ENCODE data around the gene LEMD2.

The LEMD2 gene

GRCh38 chr6:33735216-33735615 lies 53.7 kb downstream of the LEMD2 start:
- TF ChIP-seq, protein P1, sequence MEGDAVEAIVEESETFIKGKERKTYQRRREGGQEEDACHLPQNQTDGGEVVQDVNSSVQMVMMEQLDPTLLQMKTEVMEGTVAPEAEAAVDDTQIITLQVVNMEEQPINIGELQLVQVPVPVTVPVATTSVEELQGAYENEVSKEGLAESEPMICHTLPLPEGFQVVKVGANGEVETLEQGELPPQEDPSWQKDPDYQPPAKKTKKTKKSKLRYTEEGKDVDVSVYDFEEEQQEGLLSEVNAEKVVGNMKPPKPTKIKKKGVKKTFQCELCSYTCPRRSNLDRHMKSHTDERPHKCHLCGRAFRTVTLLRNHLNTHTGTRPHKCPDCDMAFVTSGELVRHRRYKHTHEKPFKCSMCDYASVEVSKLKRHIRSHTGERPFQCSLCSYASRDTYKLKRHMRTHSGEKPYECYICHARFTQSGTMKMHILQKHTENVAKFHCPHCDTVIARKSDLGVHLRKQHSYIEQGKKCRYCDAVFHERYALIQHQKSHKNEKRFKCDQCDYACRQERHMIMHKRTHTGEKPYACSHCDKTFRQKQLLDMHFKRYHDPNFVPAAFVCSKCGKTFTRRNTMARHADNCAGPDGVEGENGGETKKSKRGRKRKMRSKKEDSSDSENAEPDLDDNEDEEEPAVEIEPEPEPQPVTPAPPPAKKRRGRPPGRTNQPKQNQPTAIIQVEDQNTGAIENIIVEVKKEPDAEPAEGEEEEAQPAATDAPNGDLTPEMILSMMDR (IDR thresholded peaks at IDR 0.05; ENCODE audit: low read depth, low read length): no peak
- H3K4me3 ChIP-seq (ENCODE audit: low read depth, low read length): no peak overlapping the region

DNA sequence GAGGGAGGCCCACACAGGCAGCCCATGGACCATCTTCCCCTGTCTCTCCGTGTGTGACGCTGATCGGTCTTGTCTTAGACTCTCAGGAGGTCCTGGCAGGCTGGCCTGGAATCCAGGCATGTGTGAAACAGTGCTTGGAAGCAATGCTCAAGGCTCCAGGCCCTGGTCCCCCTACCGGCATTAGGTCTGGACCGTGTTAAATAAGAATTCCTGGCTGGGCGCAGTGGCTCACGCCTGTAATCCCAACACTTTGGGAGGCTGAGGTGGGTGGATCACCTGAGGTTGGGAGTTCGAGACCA lies 55.3 kb downstream of the LEMD2 start:
- no peak overlapping the region for H3K4me3 ChIP-seq (ENCODE audit: low read depth, low read length)
- TF ChIP-seq, protein P1 (IDR thresholded peaks at IDR 0.05; ENCODE audit: low read depth, low read length): no peak

DNA sequence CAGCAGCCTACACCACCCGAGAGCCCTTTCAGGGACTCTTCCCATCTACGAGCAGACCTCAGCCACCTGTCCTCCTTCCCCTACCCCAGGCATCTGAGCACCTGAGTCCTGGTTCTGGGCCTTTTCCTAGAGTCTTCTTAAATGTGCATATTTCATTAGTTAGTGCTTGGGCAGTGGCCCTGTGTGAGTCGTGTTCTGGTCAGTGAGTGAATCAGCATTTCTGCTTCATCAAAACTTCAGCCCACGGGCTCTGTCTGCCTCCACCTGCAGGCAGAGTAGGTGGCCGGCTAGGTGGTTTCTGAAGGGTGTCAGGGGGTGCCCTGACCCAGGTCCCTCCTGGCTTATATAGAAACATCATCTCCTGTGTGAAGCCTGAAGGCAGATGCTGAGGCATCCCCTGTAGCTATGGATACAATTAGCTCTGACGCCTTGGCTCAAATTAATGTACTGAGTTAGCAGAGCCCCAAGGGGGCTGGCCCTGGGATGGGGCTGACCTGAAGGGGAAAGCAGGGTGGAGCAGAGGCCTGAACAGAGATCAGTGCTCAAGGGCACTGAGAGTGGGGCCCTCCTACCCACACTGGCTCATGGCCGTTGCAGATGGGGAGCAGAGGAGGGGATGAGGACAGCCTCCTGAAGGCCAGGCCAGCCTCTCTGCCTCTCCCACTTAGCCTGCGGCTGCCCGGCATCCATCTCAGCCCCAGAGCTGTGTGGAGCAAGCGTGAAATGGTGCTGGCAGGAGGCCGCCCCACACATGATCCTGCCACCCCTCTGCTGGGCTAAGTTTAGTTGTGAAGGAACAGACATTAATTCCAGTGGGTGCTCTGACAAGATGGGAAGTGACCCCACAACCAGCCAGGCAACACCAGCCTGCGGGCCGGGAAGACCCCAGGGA lies 55.9 kb downstream of the LEMD2 start:
- TF ChIP-seq, protein P1 (IDR thresholded peaks at IDR 0.05; ENCODE audit: low read depth, low read length): no peak
- no peak overlapping the region for H3K4me3 ChIP-seq (ENCODE audit: low read depth, low read length)

DNA sequence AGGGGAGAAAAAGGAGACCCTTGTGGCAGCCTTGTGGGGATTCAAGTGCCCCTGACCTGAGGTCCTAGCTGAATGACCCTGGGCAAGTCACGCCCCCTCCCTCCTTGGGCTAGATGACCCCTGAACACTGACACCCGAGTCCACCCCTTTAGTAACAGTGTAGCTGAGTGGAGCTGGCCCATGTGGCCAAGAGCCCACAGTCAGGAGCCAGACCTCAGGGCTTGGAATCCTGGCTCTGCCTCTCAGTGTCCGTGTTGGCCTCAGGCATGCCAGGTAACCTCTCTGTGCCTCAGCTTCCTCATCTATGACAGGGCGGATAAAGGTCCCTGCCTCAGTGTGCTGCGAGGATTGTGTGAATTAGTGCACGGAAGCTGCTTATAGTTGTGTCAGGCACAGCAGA lies 56.5 kb downstream of the LEMD2 start:
- no peak overlapping the region for H3K4me3 ChIP-seq (ENCODE audit: low read depth, low read length)
- TF ChIP-seq, protein P1 (IDR thresholded peaks at IDR 0.05; ENCODE audit: low read depth, low read length): no peak

DNA sequence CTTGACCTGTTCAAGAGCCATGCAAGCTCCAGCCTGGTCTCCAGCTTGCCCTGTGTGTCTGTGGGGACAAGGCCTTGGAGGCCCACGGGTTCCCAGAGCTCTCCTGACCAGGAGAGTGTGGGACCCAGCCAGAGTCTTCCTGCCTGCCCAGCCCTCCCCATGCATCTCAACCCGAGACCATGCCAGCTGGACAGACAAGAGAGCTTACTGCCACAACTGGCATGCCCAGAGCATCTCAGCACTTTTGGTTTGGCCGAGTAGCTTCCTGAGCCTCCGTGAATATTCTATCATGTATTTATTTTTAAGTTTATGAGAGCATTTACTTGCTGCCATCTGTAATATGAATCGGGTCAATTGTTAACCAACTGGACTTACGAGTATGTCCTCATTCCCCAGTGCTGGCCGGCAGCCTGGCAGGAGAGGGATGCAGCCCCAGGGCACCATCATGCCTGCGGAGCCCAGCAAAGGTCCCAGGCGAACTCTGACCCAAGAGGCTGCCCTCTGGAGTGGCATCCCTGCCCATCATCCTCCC lies 57.1 kb downstream of the LEMD2 start:
- no peak overlapping the region for H3K4me3 ChIP-seq (ENCODE audit: low read depth, low read length)
- TF ChIP-seq, protein P1 (IDR thresholded peaks at IDR 0.05; ENCODE audit: low read depth, low read length): no peak

DNA sequence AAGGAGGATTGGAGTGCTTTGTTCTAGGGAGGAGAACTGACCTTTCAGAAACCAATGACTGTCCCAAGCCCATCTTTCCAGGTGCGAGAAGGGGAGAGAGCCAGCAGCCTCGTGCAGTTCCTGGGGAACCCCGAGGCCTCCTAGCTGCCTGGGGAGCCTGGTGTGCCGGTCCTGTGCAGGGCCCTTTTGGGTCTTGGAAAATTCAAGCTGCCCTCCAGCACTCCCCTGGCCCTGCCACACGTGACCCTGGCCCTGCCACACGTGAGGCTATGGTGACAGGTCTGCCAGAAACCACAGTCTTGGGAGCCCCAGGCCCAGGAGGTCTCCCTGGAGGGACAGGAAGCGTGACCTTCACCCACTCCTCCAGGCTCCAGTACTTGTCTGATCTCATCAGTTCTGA lies 57.9 kb downstream of the LEMD2 start:
- TF ChIP-seq, protein P1 (IDR thresholded peaks at IDR 0.05; ENCODE audit: low read depth, low read length): no peak
- H3K4me3 ChIP-seq (ENCODE audit: low read depth, low read length): no peak overlapping the region

DNA sequence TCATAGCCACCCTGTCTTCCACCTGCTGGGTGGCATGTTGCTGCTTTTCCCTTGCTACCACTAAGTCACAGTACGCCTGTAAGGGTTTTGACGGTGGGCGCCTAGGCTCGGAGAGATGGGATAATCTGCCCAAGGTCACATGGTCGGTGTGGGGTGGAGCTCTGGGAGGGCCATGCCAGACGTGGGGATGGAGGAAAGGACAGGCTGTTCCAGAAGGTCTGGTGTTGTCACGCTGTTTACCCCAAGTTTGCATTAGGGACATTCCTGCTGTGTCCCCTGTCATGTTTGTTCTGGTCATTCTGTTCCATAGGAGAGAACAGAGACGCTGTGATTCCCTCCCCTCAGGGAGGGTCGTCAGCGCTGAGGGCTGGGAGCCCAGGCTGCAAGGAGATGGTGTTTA lies 58.3 kb downstream of the LEMD2 start:
- H3K4me3 ChIP-seq (ENCODE audit: low read depth, low read length): no peak overlapping the region
- TF ChIP-seq, protein P1 (IDR thresholded peaks at IDR 0.05; ENCODE audit: low read depth, low read length): no peak

Data from WI38 (cell line).